Eye (tissue), 1 donor: Measurements from ENCODE around the gene FAHD1.

Source experiments
- DNase-seq: peaks from one replicate; pipeline ENCODE4 v3.0.0-alpha.2; 2015

The FAHD1 gene

DNA sequence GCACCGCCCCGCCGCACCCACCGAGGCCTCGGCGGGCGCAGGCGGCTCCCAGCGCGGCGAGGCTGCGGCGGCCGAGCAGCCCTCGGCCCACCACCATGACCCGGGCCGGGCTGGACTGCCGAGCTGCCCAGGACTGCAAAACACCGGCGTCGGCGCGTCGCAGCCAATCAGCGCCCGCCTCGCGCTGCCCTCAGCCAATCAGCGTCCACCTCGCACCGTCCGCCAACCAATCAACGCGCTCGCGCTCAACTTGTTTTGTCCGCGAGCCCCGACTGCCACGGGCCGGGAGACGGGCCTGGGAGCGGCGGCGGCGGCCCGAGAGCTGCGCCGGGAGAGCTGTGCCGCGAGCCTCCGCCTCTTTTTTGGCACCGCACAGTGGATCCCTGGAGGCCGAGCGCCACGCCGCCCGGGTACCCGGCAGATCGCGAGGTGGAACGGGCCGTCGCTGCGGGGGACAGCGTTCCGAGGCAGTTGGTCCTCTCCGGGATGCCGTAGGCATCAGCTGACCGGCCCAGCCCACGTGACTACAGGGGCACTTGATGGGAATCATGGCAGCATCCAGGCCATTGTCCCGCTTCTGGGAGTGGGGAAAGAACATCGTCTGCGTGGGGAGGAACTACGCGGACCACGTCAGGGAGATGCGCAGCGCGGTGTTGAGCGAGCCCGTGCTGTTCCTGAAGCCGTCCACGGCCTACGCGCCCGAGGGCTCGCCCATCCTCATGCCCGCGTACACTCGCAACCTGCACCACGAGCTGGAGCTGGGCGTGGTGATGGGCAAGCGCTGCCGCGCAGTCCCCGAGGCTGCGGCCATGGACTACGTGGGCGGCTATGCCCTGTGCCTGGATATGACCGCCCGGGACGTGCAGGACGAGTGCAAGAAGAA, at the start of gene FAHD1, which contains the start of gene HAGH:
TSS of gene FAHD1 (plus strand) at position 516 of the 883 bp plus-strand sequence. CDS start at position 549, 33 bp downstream.
TSS of gene HAGH (minus strand) at position 135 of the 883 bp plus-strand sequence. CDS start at position 97, 38 bp downstream.
- peak; percentile 98 for DNase-seq

- no peak for DNase-seq
Measured at GRCh38 chr16:1777375-1778199, 49.4 kb upstream of the FAHD1 start.

DNA sequence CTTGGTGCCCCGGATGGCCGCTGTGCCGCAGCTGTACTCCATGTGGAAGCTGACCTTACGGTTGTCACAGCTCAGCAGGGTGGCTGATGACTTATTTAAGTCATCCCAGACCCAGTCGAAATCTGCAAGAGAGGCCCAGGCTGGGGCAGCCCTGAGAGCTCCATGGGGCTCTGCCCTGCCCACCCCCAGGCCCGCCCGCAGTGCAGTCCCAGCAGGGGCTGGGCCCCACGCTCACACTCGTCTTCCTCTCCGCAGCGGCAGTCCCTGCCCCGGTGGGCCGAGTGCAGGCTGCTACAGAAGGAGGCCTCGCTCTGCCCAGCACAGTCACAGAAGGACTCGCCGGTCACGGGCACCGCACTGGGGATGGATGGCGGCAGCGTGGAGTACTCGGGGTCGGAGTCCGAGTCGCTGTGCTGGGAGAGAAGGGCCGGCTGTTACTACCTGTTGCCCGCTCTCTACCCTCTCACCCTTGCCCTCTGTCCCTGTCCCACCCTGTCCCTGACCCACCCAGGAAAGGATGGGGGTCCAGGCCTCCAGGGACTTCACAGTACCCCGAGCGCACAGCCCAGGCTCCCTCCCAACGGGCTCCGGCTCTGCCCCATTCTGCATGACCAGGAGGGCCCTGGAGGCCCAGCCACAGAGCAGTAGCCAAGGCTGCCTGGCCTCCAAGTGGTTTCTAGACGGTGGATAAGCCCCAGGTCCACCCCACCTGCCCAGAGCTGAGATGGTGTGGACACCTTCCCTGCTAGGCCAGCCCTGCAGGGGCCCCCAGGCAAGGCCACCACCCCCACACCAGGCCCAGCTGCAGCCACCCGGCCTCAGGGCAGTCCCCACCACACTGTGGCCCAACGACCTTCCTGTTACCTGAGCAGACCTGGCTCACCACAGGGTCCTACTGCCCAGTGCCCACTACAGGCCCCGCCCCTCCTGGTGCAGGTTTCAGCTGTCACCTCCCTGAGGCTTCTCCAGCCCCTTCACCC, 48.5 kb upstream of the FAHD1 start:
- no peak for DNase-seq

DNA sequence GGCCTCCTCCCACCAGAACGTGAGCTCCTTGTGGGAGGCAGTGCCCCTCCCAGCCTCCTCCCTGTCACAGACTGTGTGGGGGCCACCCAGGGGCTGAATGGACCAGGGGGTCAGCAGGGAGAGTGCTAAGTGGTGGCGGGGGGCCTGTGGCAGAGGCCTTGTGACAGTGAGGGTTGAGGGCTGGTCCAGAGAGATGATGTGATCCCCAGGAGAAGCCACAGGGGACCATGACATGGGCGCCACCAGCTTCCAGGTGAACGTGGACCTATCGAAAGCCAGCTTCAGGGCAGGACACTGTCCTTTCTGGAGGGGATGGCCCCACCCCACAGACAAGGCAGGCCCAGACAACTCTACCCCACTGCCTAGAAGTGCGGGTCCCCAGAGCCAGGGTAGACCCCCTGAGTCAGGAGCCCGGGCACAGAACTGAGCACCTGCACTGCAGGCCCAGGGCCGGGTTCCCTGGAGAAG, 47.7 kb upstream of the FAHD1 start:
- DNase-seq = no peak

GRCh38 chr16:1779741-1780676, 47.0 kb upstream of the FAHD1 start:
- no peak for DNase-seq

- no peak for DNase-seq
Measured at GRCh38 chr16:1780677-1781072, 46.3 kb upstream of the FAHD1 start.

- DNase-seq = no peak
Measured at GRCh38 chr16:1781254-1781653, 45.8 kb upstream of the FAHD1 start.

- peak; percentile 56 for DNase-seq
Measured at GRCh38 chr16:1781758-1782407, 45.1 kb upstream of the FAHD1 start.

DNA sequence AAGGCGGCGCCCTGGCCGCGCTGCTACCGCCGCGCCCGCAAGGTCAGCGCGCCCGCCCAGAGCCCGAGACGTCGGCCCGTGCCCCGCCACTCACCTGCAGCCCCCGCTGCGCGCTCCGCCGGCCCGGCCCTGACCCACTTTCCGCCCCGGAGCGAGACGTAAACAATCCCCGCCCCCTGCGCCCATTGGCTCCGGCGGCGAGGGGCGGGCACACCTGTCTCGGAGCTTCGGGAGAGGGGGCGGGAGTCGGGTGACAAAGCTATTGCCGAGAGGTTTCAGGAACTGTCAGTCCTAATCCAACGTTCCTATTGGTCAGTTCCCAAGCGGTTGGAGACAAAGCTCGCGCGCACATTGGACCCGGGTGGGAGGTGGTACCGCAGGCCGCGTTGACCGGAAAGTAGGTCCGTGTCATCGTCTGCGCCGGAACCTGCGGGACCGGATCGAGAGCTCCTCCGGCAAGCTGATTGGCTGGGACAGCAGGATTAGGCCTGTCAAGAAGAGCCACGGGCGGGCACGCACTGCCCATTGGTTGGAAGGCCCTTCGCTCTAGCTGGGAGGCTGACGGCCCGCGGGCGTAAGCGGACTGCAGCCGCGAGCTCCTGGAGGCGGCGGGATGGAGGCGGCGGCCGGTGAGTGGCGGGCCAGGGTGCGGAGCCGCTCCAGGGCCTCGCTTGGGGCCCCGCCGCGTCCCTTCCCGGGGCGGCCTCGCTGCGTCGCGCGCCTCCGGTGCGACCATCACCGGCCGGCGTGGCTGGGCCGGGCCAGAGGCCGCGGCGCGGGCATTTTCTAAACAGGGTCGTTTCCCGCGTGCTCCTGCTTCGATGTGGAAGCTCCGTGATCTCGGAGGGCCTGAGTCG, 44.4 kb upstream of the FAHD1 start, which contains the start of the genes NUBP2 and SPSB3:
TSS of gene NUBP2 (plus strand) at position 553 of the 857 bp plus-strand sequence. CDS start at position 614, 61 bp downstream.
TSS of gene SPSB3 (minus strand) at position 164 of the 857 bp plus-strand sequence. CDS start 1,088 bp downstream, outside the sequence.
- peak; percentile 100 for DNase-seq

- DNase-seq = no peak
Measured at GRCh38 chr16:1784977-1785845, 41.8 kb upstream of the FAHD1 start.

DNA sequence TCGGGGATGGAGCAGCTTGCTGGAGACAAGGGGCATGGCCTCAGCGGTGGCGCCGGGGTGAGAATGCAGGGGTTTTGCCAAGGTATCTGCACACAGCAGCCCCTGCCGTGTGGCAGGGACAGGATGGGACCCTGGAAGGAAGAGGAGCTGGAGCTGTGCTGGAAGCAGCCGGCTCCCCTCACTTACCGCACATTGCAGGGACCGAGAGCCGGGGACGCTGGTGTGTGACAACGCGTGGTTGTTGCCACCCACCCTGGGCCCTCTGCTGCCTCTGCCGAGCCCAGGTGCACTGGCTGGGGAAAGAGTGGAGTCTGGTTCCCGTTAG, 41.2 kb upstream of the FAHD1 start:
- no peak for DNase-seq

- no peak for DNase-seq
Measured at GRCh38 chr16:1786242-1787055, 40.6 kb upstream of the FAHD1 start.

- DNase-seq = no peak
Measured at GRCh38 chr16:1787056-1787321, 40.0 kb upstream of the FAHD1 start.

DNA sequence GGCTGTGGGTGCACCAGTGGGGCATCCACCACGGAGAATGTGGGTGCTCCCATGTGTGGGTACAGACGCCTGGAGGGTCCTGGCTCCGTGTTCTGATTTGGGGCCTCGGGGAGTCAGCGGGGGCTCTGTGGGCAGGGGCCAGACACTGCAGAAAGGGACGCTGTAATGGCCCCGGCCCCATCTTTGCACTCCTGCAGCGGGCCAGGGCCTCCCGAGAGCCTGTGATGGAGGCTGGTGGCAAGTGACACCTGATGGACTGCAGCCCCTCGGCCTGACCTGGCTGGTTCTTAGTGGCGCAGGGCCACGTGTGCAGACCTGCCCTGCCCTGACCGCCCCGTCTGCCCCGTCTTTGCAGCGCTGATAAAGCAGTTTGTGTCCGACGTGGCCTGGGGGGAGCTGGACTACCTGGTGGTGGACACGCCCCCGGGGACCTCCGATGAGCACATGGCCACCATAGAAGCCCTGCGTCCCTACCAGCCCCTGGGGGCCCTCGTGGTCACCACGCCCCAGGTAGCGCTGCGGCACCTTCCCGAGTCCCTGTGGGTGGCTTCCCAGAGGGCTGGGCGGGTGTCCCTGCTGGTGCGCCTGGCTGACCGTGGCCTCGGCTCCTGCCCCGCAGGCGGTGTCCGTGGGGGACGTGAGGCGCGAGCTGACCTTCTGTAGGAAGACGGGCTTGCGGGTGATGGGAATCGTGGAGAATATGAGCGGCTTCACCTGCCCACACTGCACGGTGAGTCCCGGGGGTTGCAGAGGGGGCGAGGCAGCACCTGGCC, 39.5 kb upstream of the FAHD1 start:
- DNase-seq = no peak

- DNase-seq = no peak
Measured at GRCh38 chr16:1788095-1788707, 38.8 kb upstream of the FAHD1 start.

DNA sequence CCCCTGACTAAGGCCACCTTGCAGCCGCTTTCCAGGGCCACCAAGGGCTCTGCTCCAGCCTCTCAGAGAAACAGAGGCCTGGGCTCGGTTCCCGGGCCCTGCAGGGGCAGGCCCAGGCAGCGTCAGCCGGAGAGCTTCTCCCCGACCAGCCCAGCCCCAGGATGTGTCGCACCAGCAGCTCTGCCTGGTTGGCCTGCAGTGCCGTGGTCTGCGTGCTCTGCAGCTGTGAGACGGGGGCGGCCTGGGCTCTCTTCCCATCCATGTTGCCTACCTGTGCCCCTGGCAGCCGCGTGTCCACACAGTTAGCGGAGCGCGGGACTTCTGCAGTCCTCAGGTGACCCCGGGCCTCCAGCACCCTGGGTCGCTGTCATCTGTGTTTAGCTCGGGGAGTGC, 38.3 kb upstream of the FAHD1 start:
- no peak for DNase-seq

DNA sequence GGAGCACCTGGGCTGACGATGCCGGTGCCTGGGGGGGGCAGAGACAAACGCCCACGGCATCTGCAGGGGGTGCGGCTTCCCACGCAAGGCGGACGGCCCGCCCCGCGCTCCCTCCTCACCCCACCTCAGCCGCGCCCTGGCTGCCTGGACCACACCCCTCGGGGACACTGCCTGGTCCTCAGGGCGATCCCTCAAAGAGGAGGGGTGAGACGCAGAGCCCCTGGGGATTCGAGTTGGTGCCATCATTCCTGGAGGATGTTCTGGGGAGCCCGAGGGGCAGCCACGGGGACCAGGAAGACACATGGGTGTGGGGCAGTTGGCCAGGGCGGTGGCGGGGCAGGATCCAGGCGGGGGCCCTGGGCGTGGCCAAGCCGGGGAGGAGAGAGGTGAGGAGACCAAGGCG, 37.4 kb upstream of the FAHD1 start:
- no peak for DNase-seq
